Liver (tissue), 3 donors: ENCODE results near the gene RAB3B.

Experiments
- JUND ChIP-seq, 2 donors: IDR thresholded peaks; 2 replicates each; pipeline ENCODE4 v1.6.1; 2016; ENCODE audit warnings: antibody characterized with exemption in 2 of 2
- NR2F2 ChIP-seq: IDR thresholded peaks from 2 replicates; pipeline ENCODE4 v1.6.1; 2016; ENCODE audit warnings: antibody characterized with exemption
- SP1 ChIP-seq: IDR thresholded peaks from 2 replicates; pipeline ENCODE4 v1.6.1; 2018; ENCODE audit warnings: antibody characterized with exemption, mild to moderate bottlenecking
- TAF1 ChIP-seq: conservative IDR thresholded peaks from 2 replicates; pipeline ENCODE4 v1.6.1; 2016; ENCODE audit warnings: antibody characterized with exemption, mild to moderate bottlenecking
- YY1 ChIP-seq: IDR thresholded peaks from 2 replicates; pipeline ENCODE4 v1.6.1; 2016; ENCODE audit warnings: antibody characterized with exemption, mild to moderate bottlenecking
- TF ChIP-seq, protein P1 (sequence below): fragments of 150-350 bp; IDR thresholded peaks from 2 replicates; pipeline ENCODE4 v1.5.1; 2017; ENCODE audit warnings: improper control_type of control experiment, low read depth, low read length; ENCODE audit not compliant: missing input control
- TF ChIP-seq, protein P2 (sequence below): IDR thresholded peaks from 2 replicates; pipeline ENCODE4 v1.6.1; 2016; ENCODE audit warnings: antibody characterized with exemption
- donor health status: healthy.
- donor health status: healthy.

DNA sequence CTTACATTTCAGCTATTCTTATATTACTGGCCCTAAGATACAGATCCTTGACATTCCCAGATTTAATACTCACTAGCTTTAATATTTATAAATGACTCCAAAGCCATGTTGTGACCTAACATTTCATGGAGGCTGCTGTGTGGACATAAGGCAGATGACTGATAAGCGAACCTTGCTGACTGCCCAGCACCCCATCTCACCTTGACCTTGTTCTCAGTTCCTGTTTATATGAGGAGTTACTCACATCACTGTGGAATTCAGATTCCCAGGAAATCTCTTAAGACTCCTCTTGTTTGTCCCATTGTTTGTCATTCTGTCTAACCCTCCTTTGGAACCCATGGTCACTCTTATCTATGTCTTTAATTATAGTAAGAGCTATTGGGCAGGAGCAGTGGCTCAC, 21.9 kb downstream of the RAB3B start:
- no peak for TF ChIP-seq SP1
- TF ChIP-seq, protein P1, sequence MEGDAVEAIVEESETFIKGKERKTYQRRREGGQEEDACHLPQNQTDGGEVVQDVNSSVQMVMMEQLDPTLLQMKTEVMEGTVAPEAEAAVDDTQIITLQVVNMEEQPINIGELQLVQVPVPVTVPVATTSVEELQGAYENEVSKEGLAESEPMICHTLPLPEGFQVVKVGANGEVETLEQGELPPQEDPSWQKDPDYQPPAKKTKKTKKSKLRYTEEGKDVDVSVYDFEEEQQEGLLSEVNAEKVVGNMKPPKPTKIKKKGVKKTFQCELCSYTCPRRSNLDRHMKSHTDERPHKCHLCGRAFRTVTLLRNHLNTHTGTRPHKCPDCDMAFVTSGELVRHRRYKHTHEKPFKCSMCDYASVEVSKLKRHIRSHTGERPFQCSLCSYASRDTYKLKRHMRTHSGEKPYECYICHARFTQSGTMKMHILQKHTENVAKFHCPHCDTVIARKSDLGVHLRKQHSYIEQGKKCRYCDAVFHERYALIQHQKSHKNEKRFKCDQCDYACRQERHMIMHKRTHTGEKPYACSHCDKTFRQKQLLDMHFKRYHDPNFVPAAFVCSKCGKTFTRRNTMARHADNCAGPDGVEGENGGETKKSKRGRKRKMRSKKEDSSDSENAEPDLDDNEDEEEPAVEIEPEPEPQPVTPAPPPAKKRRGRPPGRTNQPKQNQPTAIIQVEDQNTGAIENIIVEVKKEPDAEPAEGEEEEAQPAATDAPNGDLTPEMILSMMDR = no peak
- TF ChIP-seq, protein P2, sequence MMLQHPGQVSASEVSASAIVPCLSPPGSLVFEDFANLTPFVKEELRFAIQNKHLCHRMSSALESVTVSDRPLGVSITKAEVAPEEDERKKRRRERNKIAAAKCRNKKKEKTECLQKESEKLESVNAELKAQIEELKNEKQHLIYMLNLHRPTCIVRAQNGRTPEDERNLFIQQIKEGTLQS = no peak
- no peak for TF ChIP-seq JUND (IDR thresholded peaks at IDR 0.05)
- no peak for TF ChIP-seq NR2F2
- TF ChIP-seq YY1 = peak; percentile 42
- TF ChIP-seq TAF1 = no peak
